HuH-7 (cell line): Measurements from ENCODE around the gene BTG2.

Experiments used
- DNase-seq: peaks from one replicate; pipeline ENCODE4 v3.0.0; 2011; ENCODE audit warnings: low spot score

The BTG2 gene

GRCh38 chr1:203317429-203318228 lies 12.3 kb downstream of the BTG2 start:
- no peak for DNase-seq

- no peak for DNase-seq
Observed at GRCh38 chr1:203318229-203318517, 12.9 kb downstream of the BTG2 start.

DNA sequence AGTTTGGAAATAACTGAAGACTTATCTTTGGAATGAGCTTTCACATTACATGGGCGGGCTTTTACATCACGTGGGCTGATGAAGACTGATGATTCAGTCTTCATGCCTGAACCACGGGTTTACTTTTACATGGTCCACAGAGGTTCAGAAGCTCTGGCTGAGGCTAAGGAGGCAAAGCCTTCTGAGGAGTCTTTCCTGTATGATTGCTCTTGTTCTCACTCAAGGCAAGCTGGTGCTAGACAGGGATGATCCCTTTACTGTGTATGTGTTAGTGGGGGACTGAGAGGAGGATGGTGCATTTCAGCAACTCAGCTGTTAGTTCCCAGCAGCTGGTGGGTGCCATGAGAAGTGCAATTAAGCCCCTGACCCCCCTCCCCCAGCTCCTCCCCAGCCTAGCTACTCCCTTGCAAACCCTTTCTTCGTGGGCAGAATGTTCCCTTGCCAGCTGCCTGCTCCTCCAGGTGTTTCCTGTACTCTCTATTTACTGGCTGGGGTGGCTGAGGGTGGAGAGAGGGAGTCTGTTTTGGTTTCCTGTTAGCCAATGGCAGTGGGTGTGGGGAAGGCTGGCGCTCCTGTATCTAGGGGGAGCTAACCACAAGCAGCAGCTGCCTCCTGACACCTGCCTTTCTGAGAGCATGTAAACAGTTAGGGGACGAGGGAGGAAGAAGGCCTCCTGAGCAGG lies 15.4 kb downstream of the BTG2 start:
- no peak for DNase-seq

DNA sequence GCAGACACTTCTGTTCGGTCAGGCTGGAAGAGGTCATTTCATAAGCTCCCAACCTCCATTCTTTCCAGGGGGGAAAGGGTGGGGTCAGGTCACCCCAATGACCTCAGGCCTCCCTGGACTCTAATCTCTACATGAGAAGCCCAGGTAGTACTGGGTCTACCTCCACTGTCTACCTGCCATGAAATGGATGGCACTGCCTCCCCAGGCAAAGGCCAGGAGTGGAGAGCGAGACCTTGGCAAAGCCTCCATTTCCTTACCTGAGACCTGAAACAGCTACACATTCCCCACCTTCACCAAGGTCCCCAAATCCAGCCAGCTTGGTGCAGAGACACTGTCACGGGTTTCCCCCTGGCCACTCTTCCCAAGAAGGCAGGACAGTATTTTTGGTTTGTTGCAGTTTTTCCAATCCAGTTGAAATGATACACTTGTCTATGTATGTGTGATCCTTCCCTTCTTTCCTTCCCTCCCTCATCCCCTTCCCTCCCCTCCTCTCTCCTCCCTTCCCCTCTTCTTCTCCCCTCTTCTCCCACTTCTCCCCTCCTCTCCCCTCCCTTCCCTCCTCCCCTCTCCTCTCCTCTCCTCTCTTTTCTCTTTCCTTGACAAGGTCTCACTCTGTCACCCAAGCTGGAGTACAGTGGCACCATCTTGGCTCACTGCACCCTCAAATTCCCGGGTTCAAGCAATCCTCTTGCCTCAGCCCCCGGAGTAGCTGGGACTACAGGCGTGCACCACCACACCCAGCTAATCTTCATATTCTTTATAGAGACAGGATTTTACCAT lies 16.1 kb downstream of the BTG2 start:
- no peak for DNase-seq

- DNase-seq = no peak
Observed at GRCh38 chr1:203322500-203323179, 17.3 kb downstream of the BTG2 start.

DNA sequence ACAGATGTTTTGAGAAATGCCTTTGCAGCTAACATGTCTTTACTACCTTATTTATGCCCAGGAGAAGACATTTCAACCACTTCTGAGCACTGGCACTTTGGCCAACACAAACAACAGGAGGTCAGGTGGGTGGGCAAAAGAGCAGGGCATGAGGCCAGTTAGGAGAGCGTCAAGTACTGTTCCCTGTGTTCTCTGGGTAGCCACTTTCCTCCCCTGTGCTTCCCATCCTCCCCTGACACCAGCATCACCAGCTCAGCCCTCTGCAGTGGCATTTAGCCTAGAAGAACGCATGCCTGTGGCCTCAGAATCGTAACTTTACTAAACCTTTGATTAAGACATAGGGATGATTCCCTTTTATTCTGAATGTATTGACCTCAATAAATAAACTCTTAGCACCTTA lies 18.3 kb downstream of the BTG2 start:
- no peak for DNase-seq

DNA sequence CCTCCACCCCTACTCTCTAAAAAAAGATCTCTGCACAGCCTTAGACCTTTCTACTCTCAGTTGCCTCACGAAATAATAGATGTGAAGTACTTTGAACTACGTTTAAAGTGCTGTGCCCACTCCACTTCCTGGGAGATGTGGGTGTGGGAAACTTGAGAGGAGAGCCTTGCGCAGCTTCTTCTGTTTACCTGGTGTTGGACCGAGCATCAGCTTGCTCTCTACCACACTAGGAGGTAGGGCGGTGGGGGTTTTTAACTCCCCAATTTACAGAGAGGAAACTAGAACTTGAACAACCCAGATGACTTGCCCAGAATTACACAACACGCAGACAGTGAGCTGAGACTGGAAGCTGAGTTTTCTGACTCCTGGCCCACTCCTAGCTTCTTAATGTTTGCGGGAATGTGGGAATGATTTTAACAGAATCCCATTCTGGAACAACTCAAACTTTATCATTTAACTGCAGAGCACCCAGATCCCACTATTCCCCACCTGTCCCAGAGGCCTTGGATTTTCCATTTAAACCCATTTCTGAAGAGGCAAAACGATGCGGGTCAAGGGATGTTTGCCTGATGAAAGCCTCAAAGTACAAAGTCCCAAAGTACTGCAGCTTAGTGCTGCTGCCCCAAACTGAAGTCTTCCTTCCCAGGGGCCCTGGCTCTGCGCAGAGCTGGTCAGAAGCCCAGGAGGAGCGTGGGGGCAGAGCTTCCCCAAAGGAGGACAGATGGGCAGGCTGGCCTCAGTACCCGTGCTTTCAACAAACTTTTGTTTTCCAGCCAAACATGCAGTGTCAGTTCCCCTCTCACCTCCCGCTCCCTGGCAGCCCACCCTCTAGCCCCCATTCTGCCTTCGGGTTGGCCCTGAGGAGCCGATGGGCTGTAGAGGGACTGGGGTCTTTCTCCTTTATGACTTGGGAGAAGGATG lies 19.0 kb downstream of the BTG2 start:
- DNase-seq = no peak

DNA sequence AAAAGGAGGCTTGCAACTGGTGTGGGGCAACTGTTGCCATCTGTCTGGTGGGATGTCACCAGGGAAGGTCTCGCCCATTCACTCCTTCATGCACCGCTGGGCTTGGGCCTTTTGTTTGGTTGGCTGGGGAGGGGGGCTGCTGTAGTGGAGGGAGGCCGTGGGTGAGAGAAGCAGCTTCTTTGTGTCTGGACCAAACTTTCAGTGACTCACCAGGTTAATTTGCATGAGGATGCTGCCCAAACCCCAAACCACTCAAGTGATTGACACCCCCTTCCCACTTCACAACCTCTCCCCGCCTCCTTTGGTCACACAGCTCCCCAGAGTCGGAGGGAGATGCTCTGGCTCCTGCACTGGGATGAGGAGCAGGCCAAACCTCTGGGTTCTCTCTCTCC lies 19.7 kb downstream of the BTG2 start:
- DNase-seq = no peak

DNA sequence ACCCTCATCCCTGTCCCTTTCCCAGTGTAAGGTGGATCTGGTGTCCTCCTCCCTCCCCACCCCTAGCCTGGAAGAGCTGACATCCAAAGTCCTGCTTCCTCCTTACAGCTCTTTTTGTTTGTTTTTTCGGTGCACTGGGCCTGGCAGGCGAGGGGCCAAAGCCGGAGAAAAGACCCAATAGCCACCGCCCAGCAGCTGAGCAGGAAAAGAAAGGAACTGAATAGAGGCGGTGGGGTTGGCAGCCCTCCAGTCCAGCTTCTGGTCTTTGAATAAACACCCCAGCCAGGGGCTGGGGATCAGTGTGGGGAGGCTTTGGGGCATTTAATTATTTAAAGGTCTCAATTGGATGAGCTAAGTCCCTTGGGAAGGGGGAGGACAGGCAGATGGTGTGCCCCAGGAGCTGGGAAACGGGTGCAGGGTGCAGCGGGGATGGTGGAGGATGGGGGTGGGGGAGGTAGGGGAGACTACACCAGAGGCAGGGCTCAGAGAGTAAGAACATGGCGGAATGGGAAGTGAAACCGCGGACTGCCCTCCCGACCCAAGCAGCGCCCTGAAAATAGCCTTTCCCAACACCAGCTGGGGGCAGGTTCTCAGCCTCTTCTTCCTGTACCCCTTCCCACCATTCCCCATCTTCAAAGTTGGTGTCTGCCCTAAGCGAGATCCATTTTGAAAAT lies 20.2 kb downstream of the BTG2 start:
- DNase-seq = no peak

GRCh38 chr1:203326830-203327683 lies 21.7 kb downstream of the BTG2 start:
- peak; percentile 93 for DNase-seq

DNA sequence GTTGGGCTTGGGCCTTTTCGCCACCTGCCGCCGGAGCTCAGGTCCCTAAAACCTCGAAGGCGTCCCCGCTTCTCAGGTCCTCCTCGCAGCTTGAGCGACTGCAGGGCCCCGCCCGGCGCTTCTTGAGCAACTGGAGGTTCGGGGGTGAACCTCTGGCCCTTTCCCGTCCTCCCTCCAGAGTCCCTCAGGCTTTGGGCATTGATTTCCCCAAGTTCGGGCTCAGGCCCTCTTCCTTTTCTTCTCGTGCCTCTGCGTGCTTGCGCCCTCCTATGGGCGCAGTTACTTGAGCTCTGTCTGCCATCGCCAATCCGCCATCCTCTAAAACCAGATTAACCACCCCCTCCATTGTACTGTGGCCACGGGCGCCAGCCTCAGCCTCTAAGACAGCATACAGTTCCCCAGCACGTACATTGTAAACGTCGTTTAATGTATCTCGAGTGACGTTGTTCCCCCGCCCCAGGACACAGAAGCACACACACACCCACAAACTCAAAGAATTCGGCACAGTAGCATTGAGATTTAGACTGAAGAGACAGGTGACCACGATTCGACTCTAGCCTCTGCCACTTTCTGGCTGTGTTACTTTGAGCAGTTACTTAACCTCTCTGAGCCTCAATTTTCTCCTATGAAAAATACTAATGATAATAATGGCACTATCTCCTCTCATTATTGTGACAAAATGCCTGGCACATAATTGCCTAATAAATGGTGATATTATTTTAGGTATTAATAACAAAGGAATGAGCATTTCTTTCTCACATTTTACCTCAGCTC lies 22.6 kb downstream of the BTG2 start:
- DNase-seq = peak; percentile 68

DNA sequence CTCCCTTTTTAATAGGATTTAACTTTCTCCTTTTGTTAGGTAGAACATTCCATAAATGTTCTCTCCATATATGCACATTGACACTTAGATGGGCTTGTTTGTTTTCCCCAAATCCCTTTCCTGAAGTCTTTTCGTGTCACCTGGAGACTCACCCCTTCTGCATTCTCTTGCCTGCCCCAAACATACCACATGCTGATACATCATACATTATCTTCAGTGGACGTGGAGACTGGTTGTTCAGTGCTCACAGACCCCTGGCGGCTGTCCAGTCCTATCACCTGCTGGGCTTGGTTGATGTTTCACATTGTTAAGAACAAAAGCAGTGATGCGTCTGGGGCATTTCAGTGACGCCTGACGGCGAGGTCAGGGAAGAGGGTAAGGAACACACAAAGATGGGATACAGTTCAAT lies 23.4 kb downstream of the BTG2 start:
- peak; percentile 54 for DNase-seq

- no peak for DNase-seq
Observed at GRCh38 chr1:203331224-203331623, 25.9 kb downstream of the BTG2 start.

DNA sequence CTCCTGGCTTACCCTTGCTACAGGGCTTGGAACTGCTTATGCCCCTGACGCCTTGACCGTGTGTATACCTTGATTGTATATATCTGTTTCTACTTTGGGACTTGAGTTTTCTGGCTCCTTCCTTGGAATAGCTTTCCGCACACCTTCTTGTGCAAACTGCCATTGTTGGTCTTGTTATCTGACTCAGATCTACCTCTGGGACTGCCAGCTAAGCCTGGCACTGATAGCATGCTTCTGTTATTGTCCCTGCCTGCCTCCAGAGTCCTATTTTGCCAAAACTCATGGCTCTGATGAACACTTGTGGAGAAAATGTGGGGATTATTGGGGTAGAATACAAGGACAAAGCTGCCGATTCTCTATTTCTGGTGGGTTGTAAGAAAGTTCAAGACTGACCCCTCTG lies 30.2 kb downstream of the BTG2 start:
- no peak for DNase-seq

DNA sequence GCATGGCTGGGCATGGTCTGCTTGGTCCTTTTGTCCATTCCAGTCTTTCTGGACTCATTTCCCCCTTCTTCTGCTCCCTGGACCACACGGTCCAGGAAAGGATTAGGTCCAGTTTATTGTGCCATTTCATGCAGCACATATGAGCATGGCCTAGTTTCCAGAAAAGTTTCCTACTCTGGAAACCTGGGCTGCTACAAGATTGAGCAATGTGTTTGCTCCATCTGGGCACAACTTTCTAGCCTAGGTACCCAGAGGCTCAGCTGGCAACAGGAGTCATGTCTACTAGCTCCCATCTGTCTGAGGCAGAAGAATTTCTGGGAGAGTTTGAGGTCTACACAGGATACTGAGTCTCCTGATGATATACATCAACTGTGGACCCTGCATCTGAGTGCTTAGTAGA lies 30.8 kb downstream of the BTG2 start:
- DNase-seq = no peak

DNA sequence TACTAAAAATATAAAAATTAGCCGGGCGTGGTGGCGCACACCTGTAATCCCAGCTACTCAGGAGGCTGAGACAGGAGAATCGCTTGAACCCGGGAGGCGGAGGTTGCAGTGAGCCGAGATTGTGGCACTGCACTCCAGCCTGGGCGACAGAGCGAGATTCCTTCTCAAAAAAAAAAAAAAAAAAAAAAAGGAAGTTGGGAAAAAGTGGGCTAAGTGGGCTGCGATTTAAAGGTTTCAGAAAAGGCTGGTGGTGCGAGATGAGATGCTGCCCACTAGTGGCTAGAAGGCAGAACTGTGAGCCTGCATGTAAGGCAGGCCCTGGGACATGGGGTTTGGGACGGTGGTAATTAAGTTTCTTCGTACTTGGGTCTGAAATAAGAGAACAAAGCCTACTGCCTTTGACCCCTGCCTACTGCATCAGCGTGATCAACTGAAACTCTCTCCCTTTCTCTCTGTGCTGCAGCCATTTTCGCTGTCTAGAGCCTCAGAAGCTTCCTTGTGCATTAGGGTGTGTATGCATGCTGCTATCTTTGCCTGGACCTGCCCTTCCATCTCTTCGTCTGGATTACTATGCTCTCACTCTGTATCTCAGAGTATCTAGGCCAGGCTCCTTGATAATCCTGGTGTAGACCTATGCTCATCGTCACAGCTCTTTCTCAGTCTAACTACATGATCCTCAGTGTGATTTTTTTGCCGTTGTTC lies 33.2 kb downstream of the BTG2 start:
- DNase-seq = peak; percentile 85

DNA sequence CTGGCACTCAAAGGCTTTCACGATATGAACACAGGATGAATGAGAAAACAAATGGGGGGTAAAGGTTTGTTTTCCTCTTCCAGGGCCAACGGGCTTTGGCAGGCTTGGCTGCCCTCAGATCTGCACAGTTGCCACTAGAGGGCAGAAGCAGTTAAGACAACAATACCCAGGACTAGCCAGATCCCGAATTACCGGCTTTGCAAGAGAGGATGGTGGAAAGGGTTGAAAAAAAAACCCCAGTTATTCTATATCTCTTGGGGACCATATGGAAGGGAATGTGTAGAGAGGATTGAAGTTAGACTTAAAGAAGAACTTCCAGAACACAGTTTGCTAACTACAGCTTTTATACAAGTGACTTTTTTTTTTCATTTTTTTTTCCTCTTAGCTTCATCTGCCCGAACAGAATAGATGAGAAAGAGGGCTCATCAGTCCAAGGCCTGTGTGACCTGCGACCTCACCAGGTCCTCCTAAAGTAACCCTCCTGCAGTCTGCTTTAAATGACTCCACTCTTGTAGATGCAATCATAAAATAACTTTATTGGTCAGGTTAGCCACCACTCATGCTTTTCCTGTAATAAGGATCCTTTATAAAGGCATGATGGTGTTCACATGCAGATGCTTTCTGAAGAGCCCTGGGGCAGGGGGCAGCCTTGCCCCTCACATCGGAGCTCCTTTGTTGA lies 34.9 kb downstream of the BTG2 start:
- DNase-seq = peak; percentile 92
